CD4-positive, alpha-beta T cell treated with Interleukin-6 at 100 ng/mL for 8 hours (primary cell): ENCODE data around the gene NOX3.

Experiments
- DNase-seq: peaks from one replicate; pipeline ENCODE4 v3.0.0-alpha.2; 2020; ENCODE audit warnings: mixed read lengths, low spot score

The NOX3 gene

GRCh38 chr6:155399745-155400653 lies 55.6 kb downstream of the NOX3 start:
- DNase-seq = no peak

- no peak for DNase-seq
Measured at GRCh38 chr6:155399062-155399744, 56.4 kb downstream of the NOX3 start.

- no peak for DNase-seq
Measured at GRCh38 chr6:155398701-155399061, 57.0 kb downstream of the NOX3 start.

- DNase-seq = no peak
Measured at GRCh38 chr6:155398221-155398620, 57.4 kb downstream of the NOX3 start.

- DNase-seq = no peak
Measured at GRCh38 chr6:155397172-155397705, 58.4 kb downstream of the NOX3 start.

GRCh38 chr6:155396605-155397004 lies 59.0 kb downstream of the NOX3 start:
- DNase-seq = no peak

- DNase-seq = no peak
Measured at GRCh38 chr6:155395339-155395738, 60.3 kb downstream of the NOX3 start.

- DNase-seq = no peak
Measured at GRCh38 chr6:155389130-155389529, 66.5 kb downstream of the NOX3 start.

GRCh38 chr6:155388591-155388990 lies 67.0 kb downstream of the NOX3 start:
- no peak for DNase-seq

- DNase-seq = no peak
Measured at GRCh38 chr6:155387481-155387880, 68.2 kb downstream of the NOX3 start.

- no peak for DNase-seq
Measured at GRCh38 chr6:155384321-155384952, 71.2 kb downstream of the NOX3 start.

- DNase-seq = no peak
Measured at GRCh38 chr6:155383913-155384312, 71.7 kb downstream of the NOX3 start.

GRCh38 chr6:155382338-155382685 lies 73.3 kb downstream of the NOX3 start:
- no peak for DNase-seq

GRCh38 chr6:155381673-155382337 lies 73.8 kb downstream of the NOX3 start:
- DNase-seq = no peak

GRCh38 chr6:155380666-155381332 lies 74.8 kb downstream of the NOX3 start:
- no peak for DNase-seq

- no peak for DNase-seq
Measured at GRCh38 chr6:155378724-155379123, 76.9 kb downstream of the NOX3 start.

- no peak for DNase-seq
Measured at GRCh38 chr6:155378276-155378675, 77.4 kb downstream of the NOX3 start.

- no peak for DNase-seq
Measured at GRCh38 chr6:155377061-155377460, 78.6 kb downstream of the NOX3 start.

GRCh38 chr6:155375801-155376200 lies 79.8 kb downstream of the NOX3 start:
- DNase-seq = no peak

GRCh38 chr6:155374681-155375080 lies 81.0 kb downstream of the NOX3 start:
- DNase-seq = no peak

GRCh38 chr6:155373276-155373675 lies 82.4 kb downstream of the NOX3 start:
- no peak for DNase-seq

GRCh38 chr6:155372256-155372655 lies 83.4 kb downstream of the NOX3 start:
- DNase-seq = no peak
